HEK293T (cell line): Measurements from ENCODE around the gene LSM12.

Experiments used
- CTCF ChIA-PET: fragments of 350-600 bp; formaldehyde crosslinking; extraction: SDS; loops from one replicate; lab custom pipeline; 2021; ENCODE audit warnings: antibody characterized with exemption, inconsistent platforms; lab: Yijun Ruan, JAX
- POLR2A ChIA-PET: fragments of 350-600 bp; formaldehyde crosslinking; extraction: SDS; loops from one replicate; lab custom pipeline; 2020; ENCODE audit warnings: antibody characterized with exemption, inconsistent platforms; lab: Yijun Ruan, JAX
- DNase-seq: peaks from one replicate; pipeline ENCODE4 v3.0.0; 2012; ENCODE audit warnings: mixed read lengths; ENCODE audit errors: extremely low spot score
- ARNT ChIP-seq: fragments of 450-650 bp; IDR thresholded peaks from 2 replicates; pipeline ENCODE4 v1.6.1; 2017; ENCODE audit warnings: mild to moderate bottlenecking
- BHLHE40 ChIP-seq: fragments of 450-650 bp; IDR thresholded peaks from 2 replicates; pipeline ENCODE4 v1.6.1; 2016; ENCODE audit warnings: mild to moderate bottlenecking, moderate library complexity, borderline replicate concordance
- CTBP1 ChIP-seq: fragments of 450-650 bp; IDR thresholded peaks from 2 replicates; pipeline ENCODE4 v1.6.1; 2016; ENCODE audit warnings: borderline replicate concordance
- ELF4 ChIP-seq: fragments of 450-650 bp; IDR thresholded peaks from 2 replicates; pipeline ENCODE4 v1.6.1; 2017; ENCODE audit warnings: antibody characterized with exemption
- FOXA1 ChIP-seq: fragments of 450-650 bp; IDR thresholded peaks from 2 replicates; pipeline ENCODE4 v1.6.1; 2016; ENCODE audit warnings: mild to moderate bottlenecking
- FOXK2 ChIP-seq: fragments of 450-650 bp; IDR thresholded peaks from 2 replicates; pipeline ENCODE4 v1.6.1; 2016; ENCODE audit warnings: mild to moderate bottlenecking
- FOXM1 ChIP-seq: fragments of 450-650 bp; IDR thresholded peaks from 2 replicates; pipeline ENCODE4 v1.6.1; 2017; ENCODE audit warnings: mild to moderate bottlenecking, borderline replicate concordance
- HDGF ChIP-seq: fragments of 450-650 bp; IDR thresholded peaks from 2 replicates; pipeline ENCODE4 v1.6.1; 2017; ENCODE audit warnings: antibody characterized with exemption, borderline replicate concordance
- L3MBTL2 ChIP-seq: fragments of 450-650 bp; conservative IDR thresholded peaks from 2 replicates; pipeline ENCODE4 v1.6.1; 2016; ENCODE audit warnings: mild to moderate bottlenecking
- LEF1 ChIP-seq: fragments of 450-650 bp; IDR thresholded peaks from 2 replicates; pipeline ENCODE4 v1.6.1; 2017; ENCODE audit warnings: mild to moderate bottlenecking, borderline replicate concordance
- NFRKB ChIP-seq: fragments of 450-650 bp; IDR thresholded peaks from 2 replicates; pipeline ENCODE4 v1.6.1; 2016; ENCODE audit warnings: mild to moderate bottlenecking, moderate library complexity
- SP1 ChIP-seq: fragments of 450-650 bp; IDR thresholded peaks from 2 replicates; pipeline ENCODE4 v1.6.1; 2017
- SUZ12 ChIP-seq: fragments of 450-650 bp; IDR thresholded peaks from 2 replicates; pipeline ENCODE4 v1.6.1; 2016; ENCODE audit warnings: mild to moderate bottlenecking
- TARDBP ChIP-seq: fragments of 450-650 bp; IDR thresholded peaks from 2 replicates; pipeline ENCODE4 v1.6.1; 2016
- ZNF384 ChIP-seq: fragments of 450-650 bp; IDR thresholded peaks from 2 replicates; pipeline ENCODE4 v1.6.1; 2016
- TF ChIP-seq, protein P1 (sequence below): fragments of 450-650 bp; IDR thresholded peaks from 2 replicates; pipeline ENCODE4 v1.6.1; 2016

The LSM12 gene

DNA sequence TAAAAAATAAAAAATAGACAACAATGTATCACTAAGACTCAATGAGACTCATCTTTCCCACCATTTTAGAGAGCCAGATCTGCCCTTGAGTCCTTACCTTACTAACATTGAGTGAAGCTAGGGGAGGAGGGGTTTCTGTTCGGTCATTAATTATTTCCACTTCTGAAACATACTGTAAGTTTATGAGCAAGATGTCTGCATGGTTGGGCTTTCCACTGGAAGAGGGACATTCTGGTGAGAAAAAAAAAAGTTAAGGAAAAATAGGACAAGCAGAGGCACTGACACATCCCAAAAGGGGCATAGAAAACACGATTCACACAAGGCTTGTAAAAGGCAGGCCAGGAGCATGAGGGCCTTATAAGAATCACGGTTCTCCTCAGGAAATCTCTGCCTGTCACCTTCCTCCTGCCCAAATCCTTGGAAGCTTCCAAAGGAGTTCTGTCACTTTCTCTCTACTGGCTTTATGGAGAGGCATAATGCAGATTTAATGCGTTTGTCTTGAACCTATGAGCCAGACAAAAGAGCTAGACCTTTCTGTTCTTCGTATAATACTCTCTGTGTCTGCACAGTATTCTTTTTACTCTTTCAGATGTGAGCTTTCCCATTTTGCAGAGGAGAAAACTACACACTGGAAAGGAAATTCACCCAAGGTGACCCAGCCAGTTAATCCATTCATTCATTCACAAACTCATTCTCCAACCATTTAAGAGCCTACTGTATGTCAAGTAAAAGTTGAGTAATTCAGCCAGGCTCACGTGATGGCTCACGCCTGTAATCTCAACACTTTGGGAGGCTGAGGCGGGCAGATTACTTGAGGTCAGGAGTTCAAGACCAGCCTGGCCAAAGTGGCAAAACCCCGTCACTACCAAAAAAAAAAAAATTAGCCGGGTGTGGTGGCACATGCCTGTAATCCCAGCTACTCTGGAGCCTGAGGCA lies 2.5 kb downstream of the LSM12 start:
- TF ChIP-seq TARDBP (no peak), ARNT (no peak), FOXM1 (no peak), LEF1 (no peak), CTBP1 (no peak), L3MBTL2 (no peak), HDGF (no peak), FOXA1 (no peak), FOXK2 (no peak), SP1 (no peak), SUZ12 (no peak), BHLHE40 (no peak), ELF4 (no peak), NFRKB (no peak)
- TF ChIP-seq, protein P1, sequence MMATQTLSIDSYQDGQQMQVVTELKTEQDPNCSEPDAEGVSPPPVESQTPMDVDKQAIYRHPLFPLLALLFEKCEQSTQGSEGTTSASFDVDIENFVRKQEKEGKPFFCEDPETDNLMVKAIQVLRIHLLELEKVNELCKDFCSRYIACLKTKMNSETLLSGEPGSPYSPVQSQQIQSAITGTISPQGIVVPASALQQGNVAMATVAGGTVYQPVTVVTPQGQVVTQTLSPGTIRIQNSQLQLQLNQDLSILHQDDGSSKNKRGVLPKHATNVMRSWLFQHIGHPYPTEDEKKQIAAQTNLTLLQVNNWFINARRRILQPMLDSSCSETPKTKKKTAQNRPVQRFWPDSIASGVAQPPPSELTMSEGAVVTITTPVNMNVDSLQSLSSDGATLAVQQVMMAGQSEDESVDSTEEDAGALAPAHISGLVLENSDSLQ: no peak
- POLR2A ChIA-PET: no interaction called here
- CTCF ChIA-PET: interaction anchor here (1.1 kb wide), 1 partner anchor 105 kb away, joined by 3 read pairs; no protein-coding TSS in a partner anchor
- DNase-seq: no peak

DNA sequence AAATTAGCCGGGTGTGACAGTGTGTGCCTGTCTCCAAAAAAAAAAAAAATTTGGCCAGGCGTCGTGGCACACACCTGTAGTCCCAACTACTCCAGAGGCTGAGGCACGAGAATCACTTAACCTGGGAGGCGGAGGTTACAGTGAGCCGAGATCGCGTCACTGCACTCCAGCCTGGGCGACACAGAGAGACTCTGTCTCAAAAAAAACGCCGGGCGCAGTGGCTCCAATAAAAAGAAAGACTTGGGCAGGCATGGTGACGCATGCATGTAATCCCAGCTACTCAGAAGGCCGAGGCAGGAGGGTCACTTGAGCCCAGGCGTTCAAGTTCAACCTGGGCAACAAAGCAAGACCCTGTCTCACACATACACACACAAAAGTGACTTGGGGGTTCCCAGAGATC lies 3.6 kb downstream of the LSM12 start:
- DNase-seq: no peak
- CTCF ChIA-PET: no interaction called here
- TF ChIP-seq SP1 (no peak), FOXA1 (no peak), TARDBP (no peak), NFRKB (no peak), ZNF384 (no peak), ELF4 (no peak), FOXM1 (no peak), L3MBTL2 (no peak), LEF1 (no peak), HDGF (no peak), FOXK2 (no peak), ARNT (no peak), BHLHE40 (no peak)
- POLR2A ChIA-PET: no interaction called here

DNA sequence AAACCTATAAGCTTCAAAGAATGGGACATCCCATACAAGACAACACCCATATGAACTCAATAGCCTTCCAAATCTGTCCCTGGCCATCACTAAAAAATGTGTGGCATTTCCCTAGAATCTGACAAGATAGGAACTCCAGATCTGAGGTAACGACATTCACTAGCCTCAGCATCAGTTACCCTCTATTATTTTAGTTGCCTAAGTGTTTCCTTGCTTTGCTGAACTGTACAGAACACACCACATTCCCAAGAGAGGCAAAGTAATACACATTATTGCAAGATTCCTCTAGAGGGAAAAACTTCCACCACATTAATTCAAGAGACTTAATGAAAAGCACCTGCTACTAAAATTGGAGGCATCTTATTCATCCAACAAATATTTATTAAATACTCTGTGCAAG lies 5.0 kb downstream of the LSM12 start:
- no peak for DNase-seq
- ChIA-PET CTCF (interaction anchor here (0.7 kb wide), 1 partner anchor 184 kb away, joined by 3 read pairs; no protein-coding TSS in a partner anchor), POLR2A (interaction anchor here (1.3 kb wide), 1 partner anchor 9 kb away, joined by 4 read pairs; the partner anchor contains the start of gene G6PC3)
- TF ChIP-seq, protein P1: no peak
- TF ChIP-seq ARNT: no peak
- TF ChIP-seq HDGF: no peak
- no peak for TF ChIP-seq LEF1
- no peak for TF ChIP-seq NFRKB
- TF ChIP-seq BHLHE40: no peak
- no peak for TF ChIP-seq FOXK2
- TF ChIP-seq ZNF384: no peak
- TF ChIP-seq L3MBTL2: no peak
- TF ChIP-seq FOXM1: no peak
- no peak for TF ChIP-seq FOXA1
- TF ChIP-seq CTBP1: no peak
- no peak for TF ChIP-seq SP1
- TF ChIP-seq TARDBP: no peak
- TF ChIP-seq ELF4: no peak
- TF ChIP-seq SUZ12: no peak

DNA sequence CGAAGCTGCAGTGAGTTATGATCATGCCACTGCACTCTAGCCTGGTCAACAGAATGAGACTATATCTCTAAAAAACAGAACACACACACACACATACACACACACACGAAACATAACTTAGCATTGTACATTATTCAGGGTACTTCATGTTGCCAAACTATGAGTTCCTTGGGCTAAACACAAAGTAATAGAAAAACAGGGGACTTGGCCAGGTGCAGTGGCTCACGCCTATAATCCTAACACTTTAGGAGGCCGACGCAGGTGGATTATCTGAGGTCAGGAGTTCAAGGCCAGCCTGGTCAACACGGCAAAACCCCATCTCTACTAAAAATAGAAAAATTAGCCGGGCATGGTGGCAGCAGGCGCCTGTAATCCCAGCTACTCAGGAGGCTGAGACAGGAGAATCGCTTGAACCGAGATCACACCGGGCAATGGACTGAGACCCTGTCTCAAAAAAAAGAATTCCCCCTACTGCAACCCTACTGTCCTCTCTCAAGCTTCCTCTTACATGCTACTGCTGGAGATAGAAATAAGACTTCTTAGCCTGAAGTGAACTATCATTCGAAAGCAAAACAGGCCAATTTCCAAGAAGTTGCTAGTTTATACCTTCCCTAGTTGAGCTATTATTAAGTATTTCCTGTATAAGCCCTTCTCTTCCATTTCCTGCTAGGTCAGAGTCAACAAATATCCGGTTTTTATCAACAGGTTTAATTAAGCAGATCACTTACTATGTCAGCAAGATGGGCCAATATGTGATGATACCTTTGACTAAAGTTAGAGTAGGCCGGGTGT lies 7.2 kb downstream of the LSM12 start:
- no peak for DNase-seq
- ChIA-PET POLR2A (no interaction called here), CTCF (no interaction called here)
- TF ChIP-seq BHLHE40 (no peak), FOXA1 (no peak), ARNT (no peak), L3MBTL2 (no peak), ELF4 (no peak), SUZ12 (no peak), CTBP1 (no peak), HDGF (no peak), NFRKB (no peak), ZNF384 (no peak), FOXM1 (no peak), SP1 (no peak), LEF1 (no peak), TARDBP (no peak), FOXK2 (no peak)
- TF ChIP-seq, protein P1: no peak
